ENCODE results near the gene CYP17A1.

- no peak for TF ChIP-seq ZNF416 (CRISPR knock-in tag; IDR thresholded peaks at IDR 0.05)
- TF ChIP-seq E2F1 (CRISPR knock-in tag; IDR thresholded peaks at IDR 0.05): no peak
- no peak for TF ChIP-seq TP53 (CRISPR knock-in tag; IDR thresholded peaks at IDR 0.05)
- no peak for TF ChIP-seq CTCF (IDR thresholded peaks at IDR 0.05)
- no peak for TF ChIP-seq NFYB (CRISPR knock-in tag; conservative IDR thresholded peaks at IDR 0.05; ENCODE audit: low read depth)
- no peak for TF ChIP-seq ATF3 (CRISPR knock-in tag; conservative IDR thresholded peaks at IDR 0.05)
- TF ChIP-seq STAT6 (CRISPR knock-in tag; conservative IDR thresholded peaks at IDR 0.05; ENCODE audit: low read depth): no peak
- no peak for TF ChIP-seq IRF1 (CRISPR knock-in tag; IDR thresholded peaks at IDR 0.05)
Observed at GRCh38 chr10:102791754-102792395, 45.3 kb downstream of the CYP17A1 start.
